Peyer's patch (tissue), 4 donors: ENCODE measurements around the gene SHC3. TPM values are rescaled to one million over a fixed set of nuclear protein-coding genes. Genes with fewer than 3 reads are reported as not detected.

Source experiments
- DNase-seq, 3 donors: peaks; one replicate each; pipeline ENCODE4 v3.0.0-alpha.2; 2017 to 2019
- H3K27ac ChIP-seq, 4 donors: fragments of 200-600 bp; sonication (generic); one replicate each; pipeline ENCODE4 v1.5.1; 2016 to 2019
- H3K27me3 ChIP-seq, 2 donors: fragments of 200-600 bp; sonication (generic); one replicate each; pipeline ENCODE4 v1.5.1; 2019
- H3K36me3 ChIP-seq, 3 donors: fragments of 200-600 bp; sonication (generic); one replicate each; pipeline ENCODE4 v1.5.1; 2016 to 2019
- H3K4me1 ChIP-seq, 4 donors: fragments of 200-600 bp; sonication (generic); one replicate each; pipeline ENCODE4 v1.5.1; 2016 to 2019
- H3K4me3 ChIP-seq, 4 donors: fragments of 200-600 bp; sonication (generic); 1 replicate in 3 of 4; 2 replicates in 1 of 4; pipeline ENCODE4 v1.5.1; 2016 to 2019; ENCODE audit warnings: mild to moderate bottlenecking in 1 of 4
- H3K9me3 ChIP-seq, 4 donors: fragments of 200-600 bp; sonication (generic); one replicate each; pipeline ENCODE4 v1.5.1; 2016 to 2019; ENCODE audit warnings: mild to moderate bottlenecking in 1 of 4
- CTCF ChIP-seq, 6 experiments: fragments of 450-650 bp in 4 of 6; fragments of 200-600 bp in 2 of 6; sonication (generic) in 1 of 6; IDR thresholded peaks; one replicate each; pipeline ENCODE4 v1.5.1; 2017 to 2019; ENCODE audit warnings: antibody characterized with exemption in 6 of 6, mild to moderate bottlenecking in 3 of 6, moderate library complexity in 1 of 6
- POLR2A ChIP-seq, 2 donors: fragments of 450-650 bp; IDR thresholded peaks; one replicate each; pipeline ENCODE4 v1.5.1; 2017; ENCODE audit warnings: antibody characterized with exemption in 2 of 2, mild to moderate bottlenecking in 2 of 2, moderate library complexity in 2 of 2
- total RNA-seq, 4 donors: library from RNA; depleted of rRNA; stranded (reverse); fragments of >200 nt; gene quantifications; one replicate each; pipeline ENCODE4 v1.1.0, GENCODE V29; 2016

The SHC3 gene
- 1 to 10 TPM in 3 of 4 donors, under 1 TPM in 1; 0.88 to 5.0 (median 2.2) TPM for total RNA-seq

- no peak for TF ChIP-seq CTCF (IDR thresholded peaks at IDR 0.05)
- H3K9me3 ChIP-seq, result no peaks in the 10 kb centered on the region
- peak within 1 kb of the TSS; percentile 20 to 79 (median 56) for H3K27ac ChIP-seq
- H3K4me1 ChIP-seq, result peaks cover 0 to 28% (median 8%) of the 10 kb centered on the region in 4 donors
- peaks cover 0 to 17% of the 10 kb centered on the region in 2 donors for H3K27me3 ChIP-seq
- peak within 1 kb of the TSS; percentile 6 to 57 (median 33) for H3K4me3 ChIP-seq
- no peaks in the 10 kb centered on the region for H3K36me3 ChIP-seq
- peak in 1 of 3 donors; percentile 39 for DNase-seq
Observed at GRCh38 chr9:89177944-89178829, at the start of gene SHC3. SHC3 (minus strand) TSS chr9:89178818; CDS start chr9:89178460, 358 bp downstream.

- H3K27ac ChIP-seq, result no peak overlapping the region
- H3K4me3 ChIP-seq, result no peak overlapping the region
- no peaks in the 10 kb centered on the region for H3K27me3 ChIP-seq
- no peak for DNase-seq
- no peaks in the 10 kb centered on the region for H3K9me3 ChIP-seq
- no peaks in the 10 kb centered on the region for H3K36me3 ChIP-seq
- TF ChIP-seq POLR2A (IDR thresholded peaks at IDR 0.05), result no peak
- no peak for TF ChIP-seq CTCF (IDR thresholded peaks at IDR 0.05)
- H3K4me1 ChIP-seq, result no peaks in the 10 kb centered on the region
Observed at GRCh38 chr9:89225991-89226471, 47.4 kb upstream of the SHC3 start.

- no peak for DNase-seq
- H3K36me3 ChIP-seq, result no peaks in the 10 kb centered on the region
- TF ChIP-seq CTCF (IDR thresholded peaks at IDR 0.05) (no peak), POLR2A (IDR thresholded peaks at IDR 0.05) (no peak)
- H3K27ac ChIP-seq, result no peak overlapping the region
- H3K4me3 ChIP-seq, result no peak overlapping the region
- no peaks in the 10 kb centered on the region for H3K9me3 ChIP-seq
- H3K4me1 ChIP-seq, result no peaks in the 10 kb centered on the region
- H3K27me3 ChIP-seq, result no peaks in the 10 kb centered on the region
Observed at GRCh38 chr9:89225587-89225986, 47.0 kb upstream of the SHC3 start.

- H3K27me3 ChIP-seq, result no peaks in the 10 kb centered on the region
- no peak for DNase-seq
- H3K4me3 ChIP-seq, result no peak overlapping the region
- TF ChIP-seq CTCF (IDR thresholded peaks at IDR 0.05) (no peak), POLR2A (IDR thresholded peaks at IDR 0.05) (no peak)
- no peaks in the 10 kb centered on the region for H3K36me3 ChIP-seq
- no peaks in the 10 kb centered on the region for H3K9me3 ChIP-seq
- no peak overlapping the region for H3K27ac ChIP-seq
- H3K4me1 ChIP-seq, result no peaks in the 10 kb centered on the region
Observed at GRCh38 chr9:89225036-89225435, 46.4 kb upstream of the SHC3 start.

- no peaks in the 10 kb centered on the region for H3K36me3 ChIP-seq
- no peak overlapping the region for H3K4me3 ChIP-seq
- H3K4me1 ChIP-seq, result no peaks in the 10 kb centered on the region
- H3K27me3 ChIP-seq, result no peaks in the 10 kb centered on the region
- no peak overlapping the region for H3K27ac ChIP-seq
- no peak for TF ChIP-seq POLR2A (IDR thresholded peaks at IDR 0.05)
- TF ChIP-seq CTCF (IDR thresholded peaks at IDR 0.05), result no peak
- H3K9me3 ChIP-seq, result no peaks in the 10 kb centered on the region
- DNase-seq, result no peak
Observed at GRCh38 chr9:89224633-89225032, 46.0 kb upstream of the SHC3 start.
